ENCODE data around the gene MYO1C.

GRCh38 chr17:1541367-1541904 lies 49.0 kb upstream of the MYO1C start:
- TF ChIP-seq YY1 (IDR thresholded peaks at IDR 0.05; ENCODE audit: extremely low read depth, insufficient replicate concordance, low read depth, low read length), result no peak
- TF ChIP-seq ZNF274 (IDR thresholded peaks at IDR 0.05; ENCODE audit: low read depth, low read length), result no peak
- TF ChIP-seq POLR2AphosphoS5 (IDR thresholded peaks at IDR 0.05; ENCODE audit: low read depth, low read length), result no peak
- TF ChIP-seq, protein P1, sequence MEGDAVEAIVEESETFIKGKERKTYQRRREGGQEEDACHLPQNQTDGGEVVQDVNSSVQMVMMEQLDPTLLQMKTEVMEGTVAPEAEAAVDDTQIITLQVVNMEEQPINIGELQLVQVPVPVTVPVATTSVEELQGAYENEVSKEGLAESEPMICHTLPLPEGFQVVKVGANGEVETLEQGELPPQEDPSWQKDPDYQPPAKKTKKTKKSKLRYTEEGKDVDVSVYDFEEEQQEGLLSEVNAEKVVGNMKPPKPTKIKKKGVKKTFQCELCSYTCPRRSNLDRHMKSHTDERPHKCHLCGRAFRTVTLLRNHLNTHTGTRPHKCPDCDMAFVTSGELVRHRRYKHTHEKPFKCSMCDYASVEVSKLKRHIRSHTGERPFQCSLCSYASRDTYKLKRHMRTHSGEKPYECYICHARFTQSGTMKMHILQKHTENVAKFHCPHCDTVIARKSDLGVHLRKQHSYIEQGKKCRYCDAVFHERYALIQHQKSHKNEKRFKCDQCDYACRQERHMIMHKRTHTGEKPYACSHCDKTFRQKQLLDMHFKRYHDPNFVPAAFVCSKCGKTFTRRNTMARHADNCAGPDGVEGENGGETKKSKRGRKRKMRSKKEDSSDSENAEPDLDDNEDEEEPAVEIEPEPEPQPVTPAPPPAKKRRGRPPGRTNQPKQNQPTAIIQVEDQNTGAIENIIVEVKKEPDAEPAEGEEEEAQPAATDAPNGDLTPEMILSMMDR (IDR thresholded peaks at IDR 0.05 in 2 of 3, conservative IDR thresholded peaks at IDR 0.05 in 1 of 3; ENCODE audit: borderline replicate concordance in 1 of 3, insufficient read depth in 1 of 3, low read depth in 2 of 3, low read length in 2 of 3), result no peak
- no peak for TF ChIP-seq POLR2A (IDR thresholded peaks at IDR 0.05; ENCODE audit: borderline replicate concordance, extremely low read depth, insufficient read depth, insufficient read length)
- no peak for TF ChIP-seq EZH2 (IDR thresholded peaks at IDR 0.05)
- no peak for TF ChIP-seq CEBPB (IDR thresholded peaks at IDR 0.05; ENCODE audit: low read depth)
- TF ChIP-seq ELF1 (IDR thresholded peaks at IDR 0.05; ENCODE audit: borderline replicate concordance, low read depth), result no peak
- TF ChIP-seq RAD21 (IDR thresholded peaks at IDR 0.05; ENCODE audit: low read depth), result no peak
- no peak for TF ChIP-seq SRF (IDR thresholded peaks at IDR 0.05; ENCODE audit: low read depth)
- no peak for TF ChIP-seq ZBTB33 (IDR thresholded peaks at IDR 0.05; ENCODE audit: extremely low read depth, insufficient replicate concordance, low read length)

Data from HCT116 (cell line).